HG03439 (cell line): ENCODE results near the gene ARHGAP29.

Experiments used
- ATAC-seq: cut with Tn5 transposase; IDR thresholded peaks from one replicate; pipeline ENCODE4 v1.9.1; 2021; ENCODE audit warnings: mild to moderate bottlenecking, moderate library complexity; ENCODE audit not compliant: unreplicated experiment

Gene ARHGAP29, protein sequence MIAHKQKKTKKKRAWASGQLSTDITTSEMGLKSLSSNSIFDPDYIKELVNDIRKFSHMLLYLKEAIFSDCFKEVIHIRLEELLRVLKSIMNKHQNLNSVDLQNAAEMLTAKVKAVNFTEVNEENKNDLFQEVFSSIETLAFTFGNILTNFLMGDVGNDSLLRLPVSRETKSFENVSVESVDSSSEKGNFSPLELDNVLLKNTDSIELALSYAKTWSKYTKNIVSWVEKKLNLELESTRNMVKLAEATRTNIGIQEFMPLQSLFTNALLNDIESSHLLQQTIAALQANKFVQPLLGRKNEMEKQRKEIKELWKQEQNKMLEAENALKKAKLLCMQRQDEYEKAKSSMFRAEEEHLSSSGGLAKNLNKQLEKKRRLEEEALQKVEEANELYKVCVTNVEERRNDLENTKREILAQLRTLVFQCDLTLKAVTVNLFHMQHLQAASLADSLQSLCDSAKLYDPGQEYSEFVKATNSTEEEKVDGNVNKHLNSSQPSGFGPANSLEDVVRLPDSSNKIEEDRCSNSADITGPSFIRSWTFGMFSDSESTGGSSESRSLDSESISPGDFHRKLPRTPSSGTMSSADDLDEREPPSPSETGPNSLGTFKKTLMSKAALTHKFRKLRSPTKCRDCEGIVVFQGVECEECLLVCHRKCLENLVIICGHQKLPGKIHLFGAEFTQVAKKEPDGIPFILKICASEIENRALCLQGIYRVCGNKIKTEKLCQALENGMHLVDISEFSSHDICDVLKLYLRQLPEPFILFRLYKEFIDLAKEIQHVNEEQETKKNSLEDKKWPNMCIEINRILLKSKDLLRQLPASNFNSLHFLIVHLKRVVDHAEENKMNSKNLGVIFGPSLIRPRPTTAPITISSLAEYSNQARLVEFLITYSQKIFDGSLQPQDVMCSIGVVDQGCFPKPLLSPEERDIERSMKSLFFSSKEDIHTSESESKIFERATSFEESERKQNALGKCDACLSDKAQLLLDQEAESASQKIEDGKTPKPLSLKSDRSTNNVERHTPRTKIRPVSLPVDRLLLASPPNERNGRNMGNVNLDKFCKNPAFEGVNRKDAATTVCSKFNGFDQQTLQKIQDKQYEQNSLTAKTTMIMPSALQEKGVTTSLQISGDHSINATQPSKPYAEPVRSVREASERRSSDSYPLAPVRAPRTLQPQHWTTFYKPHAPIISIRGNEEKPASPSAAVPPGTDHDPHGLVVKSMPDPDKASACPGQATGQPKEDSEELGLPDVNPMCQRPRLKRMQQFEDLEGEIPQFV

GRCh38 chr1:94237291-94238226 lies at the start of gene ARHGAP29:
Gene ARHGAP29 (minus strand): TSS chr1:94237584. CDS start chr1:94231611, 5,973 bp downstream.
- ATAC-seq: peak; percentile 85

- ATAC-seq: no peak
Measured at GRCh38 chr1:94286864-94287437, 49.6 kb upstream of the ARHGAP29 start.

DNA sequence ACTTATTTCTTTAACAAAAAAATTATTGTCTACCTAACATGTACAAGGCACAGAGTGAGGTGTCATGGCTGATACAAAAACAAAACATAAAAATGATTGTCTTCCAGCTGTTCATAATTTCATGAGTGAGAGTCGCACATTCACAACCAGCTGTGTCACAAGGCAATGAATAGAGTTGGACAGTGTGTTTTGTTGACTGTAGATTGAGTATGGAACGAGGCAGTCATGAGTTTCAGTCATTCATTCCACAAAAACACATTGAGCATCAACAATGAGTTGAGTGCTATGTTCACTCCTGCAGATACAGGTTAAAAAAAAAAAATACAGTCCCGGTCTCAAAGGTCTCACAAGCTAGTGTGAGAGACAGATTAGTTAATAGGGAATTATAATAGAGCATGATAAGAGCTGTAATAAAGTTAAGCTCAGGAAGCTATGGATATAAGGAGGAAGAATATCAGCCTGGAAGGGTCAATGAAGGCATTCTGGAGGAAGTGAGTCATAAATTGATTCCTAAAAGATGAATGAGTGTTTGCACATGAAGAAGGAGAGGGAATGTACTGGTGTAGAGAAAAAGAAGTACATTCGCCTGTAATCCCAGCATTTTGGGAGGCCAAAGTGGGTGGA lies 47.8 kb upstream of the ARHGAP29 start:
- no peak for ATAC-seq

DNA sequence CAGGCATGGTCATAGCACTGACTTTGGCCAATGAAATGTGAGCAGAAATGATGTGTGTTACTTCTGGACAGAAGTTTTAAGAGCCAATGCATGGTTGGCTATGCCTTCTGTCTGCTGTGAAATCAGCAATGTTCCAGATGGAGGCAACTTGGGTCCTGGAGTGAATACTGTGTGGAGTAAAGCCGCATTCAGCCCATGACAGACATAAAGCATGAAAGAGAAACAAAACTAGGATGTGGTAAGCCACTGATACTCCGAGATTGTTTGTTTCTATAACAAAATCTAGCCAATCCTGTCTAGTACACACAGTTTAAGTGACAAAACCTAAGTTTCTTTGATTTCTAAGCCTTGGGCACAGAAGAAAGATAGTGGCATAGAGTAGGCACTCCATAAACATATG lies 47.1 kb upstream of the ARHGAP29 start:
- ATAC-seq: no peak

DNA sequence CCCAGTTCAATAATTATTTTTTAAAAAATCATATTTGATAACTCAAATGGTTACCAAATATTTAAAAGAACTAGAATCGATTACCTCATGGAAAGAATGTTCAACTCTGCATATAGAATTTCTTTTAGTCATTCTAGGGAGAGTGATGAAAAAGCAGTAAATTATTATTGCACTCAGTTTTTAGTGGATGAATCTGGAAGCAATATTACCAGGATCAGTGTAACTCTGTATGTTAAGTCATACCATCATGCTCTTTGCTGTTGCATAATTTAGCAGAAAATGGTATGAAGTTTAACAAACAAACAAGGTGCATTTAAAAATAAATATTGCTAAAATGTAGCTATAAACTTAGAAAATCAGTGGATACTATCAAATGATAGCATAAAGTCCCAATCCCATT lies 46.1 kb upstream of the ARHGAP29 start:
- no peak for ATAC-seq

- ATAC-seq: no peak
Measured at GRCh38 chr1:94282143-94282711, 44.8 kb upstream of the ARHGAP29 start.

- ATAC-seq: no peak
Measured at GRCh38 chr1:94281361-94282142, 44.2 kb upstream of the ARHGAP29 start.

DNA sequence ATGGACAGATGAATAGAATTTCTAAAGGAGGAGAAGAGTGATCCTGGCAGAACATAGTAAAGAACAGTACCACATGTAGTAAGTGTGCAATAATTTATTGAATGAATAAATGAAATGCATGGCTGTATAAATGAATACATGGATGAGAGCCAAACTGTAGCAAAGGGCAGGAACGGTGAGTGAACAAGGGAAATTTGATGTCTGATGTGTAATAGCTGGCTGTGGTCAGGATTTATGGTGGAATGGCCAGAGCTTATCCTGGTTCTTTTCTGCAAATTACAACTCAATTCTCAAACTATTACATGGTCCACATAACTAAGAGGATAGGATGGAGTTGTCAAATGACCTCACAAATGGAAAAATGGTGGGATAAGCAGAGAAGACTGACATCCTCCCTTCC lies 43.2 kb upstream of the ARHGAP29 start:
- no peak for ATAC-seq

- no peak for ATAC-seq
Measured at GRCh38 chr1:94279462-94279861, 42.1 kb upstream of the ARHGAP29 start.

- no peak for ATAC-seq
Measured at GRCh38 chr1:94279038-94279437, 41.7 kb upstream of the ARHGAP29 start.

- ATAC-seq: no peak
Measured at GRCh38 chr1:94276988-94277434, 39.6 kb upstream of the ARHGAP29 start.

GRCh38 chr1:94275083-94275482 lies 37.7 kb upstream of the ARHGAP29 start:
- ATAC-seq: no peak

- ATAC-seq: no peak
Measured at GRCh38 chr1:94274561-94274960, 37.2 kb upstream of the ARHGAP29 start.

DNA sequence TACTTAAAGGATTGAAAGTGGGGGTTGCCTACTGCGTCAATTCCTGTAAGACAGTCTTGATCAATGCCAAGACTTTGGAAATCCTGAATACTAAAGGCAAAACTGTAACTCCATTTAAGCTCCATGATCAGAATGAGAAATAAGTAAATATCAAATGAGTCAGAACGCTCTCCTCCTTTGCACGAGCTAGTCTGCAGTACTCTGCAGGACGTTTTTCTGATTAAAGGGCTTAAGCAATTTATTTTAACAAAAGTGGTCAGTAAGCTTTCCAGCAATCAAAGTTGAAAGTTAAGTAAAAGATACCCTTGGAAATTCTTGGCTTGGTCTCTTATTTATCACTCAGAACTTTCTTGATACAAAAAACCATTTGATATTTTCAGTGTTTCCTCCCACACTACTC lies 35.7 kb upstream of the ARHGAP29 start:
- no peak for ATAC-seq

DNA sequence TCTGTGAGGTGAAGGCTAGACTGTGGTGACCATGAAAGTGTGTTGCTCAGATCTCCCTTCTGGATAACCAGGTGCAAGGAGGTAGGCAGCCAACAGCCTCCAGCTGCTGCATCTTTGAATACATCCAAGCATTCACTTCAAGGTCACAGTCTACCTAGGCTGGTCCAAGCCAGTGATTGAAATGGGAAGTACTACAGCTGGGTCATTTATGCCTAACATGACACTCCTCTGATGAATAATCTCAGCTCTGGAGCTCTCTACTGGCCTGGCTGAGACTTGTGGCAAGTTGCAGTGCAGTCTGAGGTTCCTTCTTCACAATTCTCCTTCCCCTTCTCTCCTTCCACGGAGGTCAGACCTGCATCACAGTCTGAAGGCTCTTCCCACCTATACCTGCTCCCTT lies 35.0 kb upstream of the ARHGAP29 start:
- no peak for ATAC-seq

- no peak for ATAC-seq
Measured at GRCh38 chr1:94271373-94271772, 34.0 kb upstream of the ARHGAP29 start.

DNA sequence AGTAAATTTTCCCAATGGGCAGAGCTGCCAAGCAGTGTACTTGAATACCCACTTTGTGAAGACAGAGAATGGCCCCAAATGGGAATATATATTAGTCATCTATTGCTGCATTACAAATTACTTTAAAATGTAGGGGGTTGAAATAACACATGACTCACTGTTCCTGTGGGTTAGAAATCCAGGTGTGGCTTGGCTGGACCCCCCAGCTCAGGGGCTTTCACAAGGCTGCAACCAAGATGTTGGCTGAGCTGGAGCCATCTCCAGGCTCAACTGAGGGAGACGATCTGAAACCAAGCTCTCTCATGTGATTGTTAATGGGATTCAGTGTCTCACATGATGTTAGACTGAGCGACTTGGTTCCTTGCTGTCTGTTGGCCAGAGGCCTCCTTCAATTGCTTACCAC lies 33.4 kb upstream of the ARHGAP29 start:
- ATAC-seq: no peak

DNA sequence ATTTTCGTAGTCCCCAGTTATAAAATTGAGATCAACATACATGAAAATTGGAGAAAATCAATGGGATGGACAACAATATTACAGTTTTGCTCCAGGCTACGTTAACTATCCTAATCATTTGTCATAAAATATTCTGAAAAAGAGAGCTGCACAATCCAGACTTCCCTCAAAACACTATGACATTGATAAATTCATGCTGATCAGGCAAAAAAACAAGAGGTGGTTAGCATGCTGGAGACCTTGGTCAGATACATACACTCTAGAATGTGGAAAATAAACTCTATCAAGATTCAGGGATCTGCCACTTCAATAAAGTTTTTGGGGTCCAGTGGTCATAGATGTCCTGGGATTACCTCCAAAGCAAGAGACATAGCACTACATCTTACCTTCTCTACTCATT lies 32.5 kb upstream of the ARHGAP29 start:
- ATAC-seq: no peak
